Liver (tissue), 3 donors: Measurements from ENCODE around the gene MORN4.
"Not testable (repeated sequence)": the region's sequence is repeated elsewhere in the genome, so short reads cannot be mapped to it uniquely, and the experiment has no call there.

Source experiments
- CTCF ChIP-seq: fragments of 150-350 bp; IDR thresholded peaks from 2 replicates; pipeline ENCODE4 v1.5.1; 2017; ENCODE audit warnings: improper control_type of control experiment, low read depth, low read length; ENCODE audit not compliant: missing input control
- JUND ChIP-seq, 2 donors: IDR thresholded peaks; 2 replicates each; pipeline ENCODE4 v1.6.1; 2016; ENCODE audit warnings: antibody characterized with exemption in 2 of 2
- donor health status: healthy.
- donor health status: healthy.

- not testable (repeated sequence) for TF ChIP-seq CTCF; JUND (IDR thresholded peaks at IDR 0.05)
These were observed 56.8 kb downstream of the MORN4 start for GRCh38 chr10:97576487-97576886.
